B cell (primary cell): ENCODE results near the gene TRMT61A. TPM values are rescaled to one million over a fixed set of nuclear protein-coding genes. Genes with fewer than 3 reads are reported as not detected.

Experiments
- ATAC-seq: fragments of 200-7000 bp; cut with Tn5 transposase; one replicate; pipeline ENCODE4 v1.10.0; 2021; ENCODE audit warnings: low read depth, mild to moderate bottlenecking, moderate number of reproducible peaks, moderate library complexity
- CTCF ChIA-PET: fragments of 350-600 bp; sonication (Branson Sonifier 250); formaldehyde crosslinking; loops from one replicate; lab custom pipeline; 2021; ENCODE audit warnings: antibody characterized with exemption, inconsistent platforms; lab: Charles Lee
- POLR2A ChIA-PET: fragments of 350-600 bp; sonication (Branson Sonifier 250); formaldehyde crosslinking; loops from one replicate; lab custom pipeline; 2021; ENCODE audit warnings: antibody characterized with exemption; lab: Charles Lee
- DNase-seq: peaks from one replicate; pipeline ENCODE4 v3.0.0; 2013
- H2AFZ ChIP-seq: 2 replicates; pipeline ENCODE4 v1.6.1; 2012; ENCODE audit warnings: mild to moderate bottlenecking, low read depth, low read length; ENCODE audit not compliant: insufficient read depth, poor library complexity, severe bottlenecking
- H3K27ac ChIP-seq, 2 donors: 1 replicate in 1 of 2; 2 replicates in 1 of 2; pipeline ENCODE4 v1.5.1; 2012 to 2013; ENCODE audit warnings: low read length in 2 of 2, mild to moderate bottlenecking in 2 of 2, moderate library complexity in 1 of 2
- H3K27me3 ChIP-seq, 4 experiments: fragments of 200-600 bp in 1 of 4; sonication (generic) in 1 of 4; replicated peaks in 1 of 4; 1 replicate in 2 of 4; 2 replicates in 2 of 4; pipeline versions ENCODE4 v1.6.1 to v1.7.0; 2013 to 2016; ENCODE audit warnings: low read length in 3 of 4, mild to moderate bottlenecking in 2 of 4, mixed read lengths in 1 of 4, moderate library complexity in 1 of 4; ENCODE audit not compliant: insufficient read depth in 4 of 4, control insufficient read depth in 3 of 4; ENCODE audit errors: control extremely low read depth in 1 of 4
- H3K36me3 ChIP-seq, 2 experiments: replicated peaks in 1 of 2; 1 replicate in 1 of 2; 2 replicates in 1 of 2; pipeline versions ENCODE4 v1.6.1 to v1.7.1; 2013; ENCODE audit warnings: low read length in 1 of 2; ENCODE audit not compliant: insufficient read depth in 2 of 2, control insufficient read depth in 1 of 2; ENCODE audit errors: control extremely low read depth in 1 of 2, extremely low read depth in 1 of 2
- H3K4me1 ChIP-seq, 2 donors: fragments of 200-600 bp in 1 of 2; sonication (generic) in 1 of 2; 1 replicate in 1 of 2; 2 replicates in 1 of 2; pipeline versions ENCODE4 v1.5.1 to v1.6.1; 2013 to 2017; ENCODE audit warnings: low read length in 2 of 2; ENCODE audit not compliant: control insufficient read depth in 2 of 2, insufficient read depth in 2 of 2
- H3K4me2 ChIP-seq: replicated peaks from 2 replicates; pipeline ENCODE3; 2012; ENCODE audit warnings: mild to moderate bottlenecking, low read depth, low read length; ENCODE audit not compliant: poor library complexity, severe bottlenecking
- H3K4me3 ChIP-seq, 5 experiments: fragments of 200-600 bp in 1 of 5; sonication (generic) in 1 of 5; 1 replicate in 3 of 5; 2 replicates in 2 of 5; pipeline versions ENCODE4 v1.5.1 to v1.7.0; 2011 to 2016; ENCODE audit warnings: low read length in 4 of 5, mild to moderate bottlenecking in 4 of 5, low read depth in 2 of 5, control low read depth in 1 of 5, moderate library complexity in 1 of 5; ENCODE audit not compliant: insufficient read depth in 1 of 5; ENCODE audit errors: control extremely low read depth in 1 of 5, extremely low read depth in 1 of 5
- H3K79me2 ChIP-seq: fragments of 200-600 bp; sonication (generic); one replicate; pipeline ENCODE4 v1.6.0; 2016; ENCODE audit warnings: low read length; ENCODE audit not compliant: control insufficient read depth, insufficient read depth
- H3K9ac ChIP-seq: fragments of 200-600 bp; sonication (generic); 2 replicates; pipeline ENCODE4 v1.6.1; 2017; ENCODE audit warnings: mild to moderate bottlenecking, low read length, moderate library complexity
- H3K9me3 ChIP-seq, 3 donors: one replicate each; pipeline versions ENCODE4 v1.6.1 to v1.7.1; 2013; ENCODE audit warnings: low read length in 2 of 3; ENCODE audit not compliant: control insufficient read depth in 2 of 3, insufficient read depth in 1 of 3; ENCODE audit errors: control extremely low read depth in 1 of 3
- H4K20me1 ChIP-seq: 2 replicates; pipeline ENCODE4 v1.6.0; 2012; ENCODE audit warnings: mild to moderate bottlenecking, low read length; ENCODE audit not compliant: insufficient read depth, control insufficient read depth, poor library complexity, severe bottlenecking
- H3K27ac Mint-ChIP-seq: one replicate; pipeline ENCODE4 v1.8.0; 2021; ENCODE audit warnings: mixed read lengths
- H3K27me3 Mint-ChIP-seq: one replicate; pipeline ENCODE4 v1.8.0; 2021; ENCODE audit warnings: mixed read lengths
- H3K4me1 Mint-ChIP-seq: one replicate; pipeline ENCODE4 v1.8.0; 2021; ENCODE audit warnings: mixed read lengths
- H3K4me3 Mint-ChIP-seq: one replicate; pipeline ENCODE4 v1.8.0; 2021; ENCODE audit warnings: mixed read lengths
- H3K9me3 Mint-ChIP-seq: one replicate; pipeline ENCODE4 v1.8.0; 2022; ENCODE audit warnings: mixed read lengths; ENCODE audit not compliant: insufficient read depth
- EZH2 ChIP-seq: IDR thresholded peaks from 2 replicates; pipeline ENCODE4 v1.6.1; 2012; ENCODE audit warnings: borderline replicate concordance, low read depth, mild to moderate bottlenecking, moderate library complexity, low read length; ENCODE audit not compliant: insufficient read depth, poor library complexity, severe bottlenecking
- WGBS: methylation state at CpG from one replicate; pipeline ENCODE4 v1.1.5; 2013; ENCODE audit warnings: missing lambda C conversion rate; ENCODE audit not compliant: insufficient coverage; 5-methylcytosine and 5-hydroxymethylcytosine counted together
- intact Hi-C: fragments of 100-400 bp; cut with micrococcal nuclease; formaldehyde crosslinking; loops from one replicate; pipeline ENCODE4 v1.10.0; 2022
- polyA plus RNA-seq: library from polyadenylated mRNA; depleted of rRNA; stranded (reverse); fragments of >200 nt; gene quantifications from 2 replicates; pipeline ENCODE4 v1.2.3, GENCODE V29; 2012
- total RNA-seq, 2 donors: library from RNA; stranded (reverse); fragments of 120-200 nt in 1 of 2; gene quantifications; 1 replicate in 1 of 2; 2 replicates in 1 of 2; pipeline versions ENCODE4 v1.2.3 to v1.2.4, GENCODE V29; 2013 to 2022
- TF ChIP-seq, protein P1 (sequence below): fragments of 200-600 bp; IDR thresholded peaks from one replicate; pipeline ENCODE4 v1.8.0; 2022; ENCODE audit warnings: antibody characterized with exemption, mild to moderate bottlenecking

Gene TRMT61A
- total and polyA plus RNA-seq, 2 donors (not counting 1 experiment from before 2014, with no cell fraction given) = 9.5 to 18.4 TPM

DNA sequence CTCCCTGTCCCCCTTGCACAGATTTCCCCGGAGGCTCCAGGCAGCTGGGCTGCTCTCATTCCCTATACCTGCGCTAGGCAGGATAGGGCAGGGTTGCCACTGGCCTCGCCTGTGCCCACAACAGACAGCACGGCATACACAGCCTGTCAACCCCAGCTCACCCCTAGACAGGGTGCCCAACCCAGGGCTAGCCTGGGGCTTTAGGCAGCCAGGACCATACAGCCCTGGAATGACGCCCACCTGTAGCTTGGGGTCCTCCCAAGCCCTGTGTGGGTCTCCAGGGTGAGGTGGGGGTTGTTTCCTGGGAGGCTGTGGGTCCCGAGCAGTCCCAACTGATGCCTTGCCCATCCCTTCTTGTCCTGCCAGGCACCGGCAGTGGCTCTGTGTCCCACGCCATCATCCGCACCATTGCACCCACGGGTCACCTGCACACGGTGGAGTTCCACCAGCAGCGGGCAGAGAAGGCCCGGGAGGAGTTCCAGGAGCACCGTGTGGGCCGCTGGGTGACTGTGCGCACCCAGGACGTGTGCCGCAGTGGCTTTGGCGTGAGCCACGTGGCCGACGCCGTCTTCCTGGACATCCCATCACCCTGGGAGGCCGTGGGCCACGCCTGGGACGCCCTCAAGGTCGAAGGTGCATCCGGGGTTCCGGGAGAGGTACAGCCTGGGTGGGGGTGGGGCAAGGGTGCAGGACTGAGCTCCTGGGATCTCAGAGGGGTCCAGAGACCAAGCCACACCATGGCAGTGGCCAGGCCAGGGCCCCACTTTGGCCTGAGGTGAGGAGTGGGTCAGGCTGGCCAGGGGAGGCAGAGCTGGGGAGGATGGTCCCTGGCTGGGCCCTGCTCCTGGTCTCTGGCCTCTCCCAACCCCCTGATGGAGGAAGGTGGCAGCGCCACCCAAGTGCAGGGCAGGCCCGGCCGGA lies 3.5 kb downstream of the TRMT61A start:
- Histone ChIP-seq H2AFZ (no peak overlapping the region), H3K9me3 (no peaks in the 10 kb centered on the region), H3K9ac (no peak overlapping the region), H3K4me3 (no peak overlapping the region), H3K79me2 (peaks cover 24% of the 10 kb centered on the region), H3K4me2 (no peak overlapping the region), H3K4me1 (peaks cover 24 to 35% of the 10 kb centered on the region in 2 donors), H3K27ac (no peak overlapping the region), H3K27me3 (no peaks in the 10 kb centered on the region), H3K36me3 (peaks cover 0 to 11% of the 10 kb centered on the region in 2 experiments), H4K20me1 (peaks cover 34% of the 10 kb centered on the region)
- WGBS = 97% methylated on average over 31 of the region's 32 CpGs
- H3K27me3 Mint-ChIP-seq = no peaks in the 10 kb centered on the region
- no peaks in the 10 kb centered on the region for H3K9me3 Mint-ChIP-seq
- CTCF ChIA-PET = interaction anchor here (0.6 to 6.2 kb wide), 3 partner anchors 13 to 180 kb away, joined by 3 to 33 read pairs (median 4); no protein-coding TSS in a partner anchor
- no peak for ATAC-seq
- peaks cover 32% of the 10 kb centered on the region for H3K4me1 Mint-ChIP-seq
- no peak for TF ChIP-seq EZH2
- TF ChIP-seq, protein P1, sequence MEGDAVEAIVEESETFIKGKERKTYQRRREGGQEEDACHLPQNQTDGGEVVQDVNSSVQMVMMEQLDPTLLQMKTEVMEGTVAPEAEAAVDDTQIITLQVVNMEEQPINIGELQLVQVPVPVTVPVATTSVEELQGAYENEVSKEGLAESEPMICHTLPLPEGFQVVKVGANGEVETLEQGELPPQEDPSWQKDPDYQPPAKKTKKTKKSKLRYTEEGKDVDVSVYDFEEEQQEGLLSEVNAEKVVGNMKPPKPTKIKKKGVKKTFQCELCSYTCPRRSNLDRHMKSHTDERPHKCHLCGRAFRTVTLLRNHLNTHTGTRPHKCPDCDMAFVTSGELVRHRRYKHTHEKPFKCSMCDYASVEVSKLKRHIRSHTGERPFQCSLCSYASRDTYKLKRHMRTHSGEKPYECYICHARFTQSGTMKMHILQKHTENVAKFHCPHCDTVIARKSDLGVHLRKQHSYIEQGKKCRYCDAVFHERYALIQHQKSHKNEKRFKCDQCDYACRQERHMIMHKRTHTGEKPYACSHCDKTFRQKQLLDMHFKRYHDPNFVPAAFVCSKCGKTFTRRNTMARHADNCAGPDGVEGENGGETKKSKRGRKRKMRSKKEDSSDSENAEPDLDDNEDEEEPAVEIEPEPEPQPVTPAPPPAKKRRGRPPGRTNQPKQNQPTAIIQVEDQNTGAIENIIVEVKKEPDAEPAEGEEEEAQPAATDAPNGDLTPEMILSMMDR = no peak
- POLR2A ChIA-PET = no interaction called here
- intact Hi-C loops = no loop called here
- no peak overlapping the region for H3K4me3 Mint-ChIP-seq
- H3K27ac Mint-ChIP-seq = no peak overlapping the region
- DNase-seq = no peak
